Endothelial cell of umbilical vein (primary cell): Measurements from ENCODE around the gene SNAPC4. TPM values are rescaled to one million over a fixed set of nuclear protein-coding genes. Genes with fewer than 3 reads are reported as not detected.

Source experiments
- BruUV-seq: library from RNA; stranded (reverse); fragments of 400-500 nt; replicated peaks from 2 replicates; lab custom pipeline; 2021; lab: Mats Ljungman, UMichigan
- CTCF ChIA-PET: fragments of 300-600, 350-600 bp; sonication (Branson Sonifier 250); formaldehyde crosslinking; loops from one replicate; lab custom pipeline; 2021; ENCODE audit warnings: antibody characterized with exemption, inconsistent platforms; lab: Charles Lee
- POLR2A ChIA-PET: fragments of 300-600, 350-600 bp; sonication (Branson Sonifier 250); formaldehyde crosslinking; loops from one replicate; lab custom pipeline; 2021; ENCODE audit warnings: antibody characterized with exemption, inconsistent platforms; lab: Charles Lee
- DNase-seq: peaks from one replicate; pipeline ENCODE4 v3.0.0-alpha.2; 2011; ENCODE audit warnings: low read depth, low spot score
- FAIRE-seq: peaks from 2 replicates; lab custom pipeline; 2011; peaks lifted over from hg19 to GRCh38; lab: Jason Lieb, UNC
- H2AFZ ChIP-seq: 2 replicates; pipeline ENCODE4 v1.6.0; 2012; ENCODE audit warnings: low read depth, low read length, control low read depth, inconsistent platforms
- H3K27ac ChIP-seq: 2 replicates; pipeline ENCODE4 v1.5.1; 2011; ENCODE audit warnings: low read depth, mild to moderate bottlenecking, control low read depth, low read length, moderate library complexity; ENCODE audit not compliant: insufficient read depth
- H3K27me3 ChIP-seq, 2 experiments: 2 replicates each; pipeline versions ENCODE4 v1.6.0 to v1.6.1; 2011; ENCODE audit warnings: low read length in 2 of 2, mixed read lengths in 1 of 2; ENCODE audit not compliant: control insufficient read depth in 2 of 2, insufficient read depth in 2 of 2
- H3K36me3 ChIP-seq, 2 experiments: 2 replicates in 1 of 2; 3 replicates in 1 of 2; pipeline ENCODE4 v1.5.1; 2011; ENCODE audit warnings: low read length in 2 of 2, mild to moderate bottlenecking in 1 of 2, moderate library complexity in 1 of 2; ENCODE audit not compliant: control insufficient read depth in 2 of 2, insufficient read depth in 2 of 2; ENCODE audit errors: extremely low read depth in 1 of 2
- H3K4me1 ChIP-seq: 3 replicates; pipeline ENCODE4 v1.5.1; 2011; ENCODE audit warnings: mild to moderate bottlenecking, low read length; ENCODE audit not compliant: control insufficient read depth, insufficient read depth; ENCODE audit errors: extremely low read depth
- H3K4me2 ChIP-seq: 2 replicates; pipeline ENCODE4 v1.6.1; 2011; ENCODE audit warnings: low read length, control low read depth, mixed read lengths; ENCODE audit not compliant: insufficient read depth
- H3K4me3 ChIP-seq, 3 experiments: fragments of 200-600 bp in 1 of 3; sonication (generic), shearing (Covaris generic) in 1 of 3; replicated peaks in 1 of 3; 2 replicates each; pipeline ENCODE4 v1.5.1; 2011 to 2016; ENCODE audit warnings: control low read depth in 3 of 3, low read length in 3 of 3, mild to moderate bottlenecking in 2 of 3, inconsistent platforms in 1 of 3, low read depth in 1 of 3, moderate library complexity in 1 of 3; ENCODE audit not compliant: insufficient read depth in 1 of 3
- H3K79me2 ChIP-seq: 2 replicates; pipeline ENCODE4 v1.6.0; 2012; ENCODE audit warnings: low read length, inconsistent platforms; ENCODE audit not compliant: control insufficient read depth, insufficient read depth
- H3K9ac ChIP-seq: replicated peaks from 2 replicates; pipeline ENCODE3; 2011; ENCODE audit warnings: low read length, control low read depth; ENCODE audit not compliant: insufficient read depth; ENCODE audit errors: extremely low read depth
- H3K9me1 ChIP-seq: replicated peaks from 3 replicates; pipeline ENCODE4 v1.6.0; 2011; ENCODE audit warnings: mild to moderate bottlenecking, low read length; ENCODE audit not compliant: control insufficient read depth, insufficient read depth; ENCODE audit errors: extremely low read depth
- H3K9me3 ChIP-seq: replicated peaks from 2 replicates; pipeline ENCODE4 v1.5.1; 2012; ENCODE audit warnings: low read length, inconsistent platforms; ENCODE audit not compliant: control insufficient read depth, insufficient read depth
- H4K20me1 ChIP-seq: replicated peaks from 2 replicates; pipeline ENCODE3; 2011; ENCODE audit warnings: mild to moderate bottlenecking, low read length; ENCODE audit not compliant: control insufficient read depth, insufficient read depth; ENCODE audit errors: extremely low read depth
- CTCF ChIP-seq, 2 donors: IDR thresholded peaks; 1 replicate in 1 of 2; 2 replicates in 1 of 2; pipeline ENCODE4 v1.5.1; 2011; ENCODE audit warnings: low read length in 2 of 2, mild to moderate bottlenecking in 2 of 2, moderate library complexity in 2 of 2, control low read depth in 1 of 2, inconsistent platforms in 1 of 2, low read depth in 1 of 2; ENCODE audit not compliant: insufficient read depth in 1 of 2; ENCODE audit errors: extremely low read depth in 1 of 2
- EZH2 ChIP-seq: IDR thresholded peaks from 2 replicates; pipeline ENCODE4 v1.6.1; 2012; ENCODE audit warnings: borderline replicate concordance, low read depth, mild to moderate bottlenecking, moderate library complexity, low read length, inconsistent platforms; ENCODE audit not compliant: severe bottlenecking
- FOS ChIP-seq: IDR thresholded peaks from 2 replicates; pipeline ENCODE4 v1.6.1; 2011; ENCODE audit warnings: mild to moderate bottlenecking, low read length, moderate library complexity, borderline replicate concordance; ENCODE audit not compliant: insufficient read depth
- GATA2 ChIP-seq: IDR thresholded peaks from 2 replicates; pipeline ENCODE4 v1.7.0; 2011; ENCODE audit warnings: low read depth, mild to moderate bottlenecking, moderate library complexity, mixed read lengths, low read length; ENCODE audit not compliant: insufficient read length, insufficient read depth
- JUN ChIP-seq: IDR thresholded peaks from 2 replicates; pipeline ENCODE4 v1.6.1; 2011; ENCODE audit warnings: borderline replicate concordance, low read depth; ENCODE audit not compliant: insufficient read length, insufficient read depth
- MAX ChIP-seq: IDR thresholded peaks from 2 replicates; pipeline ENCODE4 v1.6.1; 2011; ENCODE audit not compliant: insufficient read depth, insufficient read length
- MYC ChIP-seq: IDR thresholded peaks from one replicate; pipeline ENCODE4 v1.6.1; 2011; ENCODE audit warnings: mild to moderate bottlenecking, low read depth, low read length
- POLR2A ChIP-seq: IDR thresholded peaks from 2 replicates; pipeline ENCODE4 v1.6.1; 2012; ENCODE audit warnings: low read depth, mild to moderate bottlenecking, control low read depth, low read length
- POLR2AphosphoS5 ChIP-seq: IDR thresholded peaks from 2 replicates; pipeline ENCODE4 v1.6.1; 2012; ENCODE audit warnings: low read depth, mild to moderate bottlenecking, control low read depth, low read length, moderate library complexity; ENCODE audit not compliant: insufficient read depth
- dilution Hi-C: fragments of 300-500 bp; cut with MboI; formaldehyde crosslinking; loops from one replicate; pipeline ENCODE4 v1.15.0; 2019; ENCODE audit warnings: low sequenced_read_pairs; ENCODE audit not compliant: extremely low pct_ligation_motif_present
- intact Hi-C: fragments of 100-400 bp; cut with micrococcal nuclease; formaldehyde crosslinking; loops from one replicate; pipeline ENCODE4 v1.10.0; 2022
- polyA plus RNA-seq, 4 experiments: library from polyadenylated mRNA; depleted of rRNA in 3 of 4; stranded (reverse) in 3 of 4; unstranded in 1 of 4; fragments of >200 nt; gene quantifications; 2 replicates each; pipeline versions ENCODE4 v1.2.1 to v1.2.3, GENCODE V29; 2011 to 2012; ENCODE audit warnings: missing spikeins in 1 of 4
- total RNA-seq: library from RNA; stranded (reverse); gene quantifications from 2 replicates; pipeline ENCODE4 v1.2.3, GENCODE V29; 2021

The SNAPC4 gene
- total and polyA plus RNA-seq, 2 donors (not counting 3 experiments of a cell fraction or from before 2014, with no cell fraction given) = 6.7 to 17.5 TPM

GRCh38 chr9:136441191-136441680 is 41.3 kb upstream of the SNAPC4 start:
- Histone ChIP-seq H3K4me2 (no peak overlapping the region), H4K20me1 (no peaks in the 10 kb centered on the region), H3K9ac (no peak overlapping the region), H3K27ac (no peak overlapping the region), H3K27me3 (no peaks in the 10 kb centered on the region), H2AFZ (no peak overlapping the region), H3K9me1 (no peaks in the 10 kb centered on the region), H3K36me3 (peaks cover 9 to 41% of the 10 kb centered on the region in 2 experiments), H3K79me2 (peaks cover 32% of the 10 kb centered on the region), H3K9me3 (no peaks in the 10 kb centered on the region), H3K4me1 (peaks cover 12% of the 10 kb centered on the region), H3K4me3 (no peak overlapping the region)
- no TSS peak for BruUV-seq
- TF ChIP-seq POLR2AphosphoS5 = no peak
- TF ChIP-seq FOS = no peak
- TF ChIP-seq GATA2 = no peak
- TF ChIP-seq MYC = no peak
- no peak for TF ChIP-seq MAX
- no peak for TF ChIP-seq EZH2
- TF ChIP-seq JUN = no peak
- no peak for TF ChIP-seq POLR2A
- no peak for TF ChIP-seq CTCF (IDR thresholded peaks at IDR 0.05; ENCODE audit: extremely low read depth in 1 of 2, insufficient read depth in 1 of 2, low read depth in 1 of 2, low read length in 2 of 2)
- intact Hi-C loops = no loop called here
- POLR2A ChIA-PET = no interaction called here
- dilution Hi-C loops = no loop called here
- FAIRE-seq (no peak), DNase-seq (no peak)
- CTCF ChIA-PET = interaction anchor here (1.2 kb wide), 1 partner anchor 8 kb away, joined by 5 read pairs; no protein-coding TSS in a partner anchor
